Parathyroid adenoma (tissue), 2 donors: ENCODE data around the gene LRP1B.

Experiments
- H2AFZ ChIP-seq: fragments of 300-600 bp; sonication (generic); one replicate; pipeline ENCODE4 v1.7.0; 2017; ENCODE audit warnings: antibody characterized with exemption, mild to moderate bottlenecking
- H3K27ac ChIP-seq: fragments of 300-600 bp; sonication (generic); one replicate; pipeline ENCODE4 v1.7.0; 2017
- H3K27me3 ChIP-seq: fragments of 300-600 bp; sonication (generic); one replicate; pipeline ENCODE4 v1.7.0; 2017; ENCODE audit warnings: low read length; ENCODE audit not compliant: control insufficient read depth, insufficient read depth
- H3K36me3 ChIP-seq: fragments of 300-600 bp; sonication (generic); one replicate; pipeline ENCODE4 v1.7.0; 2017; ENCODE audit warnings: low read length; ENCODE audit not compliant: control insufficient read depth, insufficient read depth
- H3K4me1 ChIP-seq: fragments of 300-600 bp; sonication (generic); one replicate; pipeline ENCODE4 v1.7.0; 2017; ENCODE audit warnings: control low read depth
- H3K4me2 ChIP-seq: fragments of 300-600 bp; sonication (generic); one replicate; pipeline ENCODE4 v1.7.0; 2017; ENCODE audit warnings: low read length
- H3K4me3 ChIP-seq: fragments of 300-600 bp; sonication (generic); one replicate; pipeline ENCODE4 v1.7.0; 2017; ENCODE audit warnings: low read depth, low read length
- H3K79me2 ChIP-seq: fragments of 300-600 bp; sonication (generic); one replicate; pipeline ENCODE4 v1.7.0; 2017; ENCODE audit warnings: control low read depth
- H3K9ac ChIP-seq: fragments of 300-600 bp; sonication (generic); one replicate; pipeline ENCODE4 v1.7.0; 2017; ENCODE audit warnings: mild to moderate bottlenecking
- H3K9me3 ChIP-seq: fragments of 300-600 bp; sonication (generic); one replicate; pipeline ENCODE4 v1.7.0; 2017; ENCODE audit warnings: low read length; ENCODE audit not compliant: control insufficient read depth
- TF ChIP-seq, protein P1 (sequence below): fragments of 300-600 bp; sonication (generic); IDR thresholded peaks from one replicate; pipeline ENCODE4 v1.7.0; 2017; ENCODE audit warnings: antibody characterized with exemption, mild to moderate bottlenecking
- donor health status: primary hyperparathyroidism.

LRP1B gene

DNA sequence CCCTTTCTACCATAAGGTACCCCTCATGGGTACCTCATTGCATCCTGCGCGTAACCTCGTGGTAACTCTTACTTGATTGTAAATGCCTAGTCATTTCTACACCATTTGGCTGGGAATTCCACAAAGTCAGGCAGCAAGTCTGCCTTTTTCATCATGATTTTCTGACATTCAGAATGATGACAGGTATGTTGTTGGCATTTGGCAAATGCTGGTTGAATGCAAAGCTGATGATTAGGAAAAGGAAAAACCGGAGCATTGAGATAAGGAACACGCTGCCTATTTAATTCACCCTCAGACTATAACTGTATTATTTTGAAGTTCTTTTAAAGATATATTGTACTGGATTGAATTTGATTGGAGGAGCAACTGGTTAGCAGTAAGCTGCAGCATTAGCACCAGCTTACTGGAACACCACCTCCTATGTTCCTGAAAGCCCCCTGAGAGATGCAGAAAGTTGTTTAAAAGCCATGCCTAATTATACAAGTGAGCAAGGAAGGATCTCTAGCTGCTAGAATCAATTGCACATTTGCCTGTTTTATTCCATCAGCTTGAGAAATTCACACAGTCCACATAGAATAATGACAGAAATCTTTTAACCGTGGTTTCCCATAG lies 520.1 kb downstream of the LRP1B start:
- Histone ChIP-seq H3K79me2 (no peaks in the 10 kb centered on the region), H3K27ac (no peak overlapping the region), H2AFZ (no peak overlapping the region), H3K9ac (no peak overlapping the region), H3K27me3 (no peaks in the 10 kb centered on the region), H3K4me1 (no peaks in the 10 kb centered on the region), H3K9me3 (no peaks in the 10 kb centered on the region), H3K4me3 (no peak overlapping the region), H3K4me2 (no peak overlapping the region), H3K36me3 (no peaks in the 10 kb centered on the region)
- TF ChIP-seq, protein P1, sequence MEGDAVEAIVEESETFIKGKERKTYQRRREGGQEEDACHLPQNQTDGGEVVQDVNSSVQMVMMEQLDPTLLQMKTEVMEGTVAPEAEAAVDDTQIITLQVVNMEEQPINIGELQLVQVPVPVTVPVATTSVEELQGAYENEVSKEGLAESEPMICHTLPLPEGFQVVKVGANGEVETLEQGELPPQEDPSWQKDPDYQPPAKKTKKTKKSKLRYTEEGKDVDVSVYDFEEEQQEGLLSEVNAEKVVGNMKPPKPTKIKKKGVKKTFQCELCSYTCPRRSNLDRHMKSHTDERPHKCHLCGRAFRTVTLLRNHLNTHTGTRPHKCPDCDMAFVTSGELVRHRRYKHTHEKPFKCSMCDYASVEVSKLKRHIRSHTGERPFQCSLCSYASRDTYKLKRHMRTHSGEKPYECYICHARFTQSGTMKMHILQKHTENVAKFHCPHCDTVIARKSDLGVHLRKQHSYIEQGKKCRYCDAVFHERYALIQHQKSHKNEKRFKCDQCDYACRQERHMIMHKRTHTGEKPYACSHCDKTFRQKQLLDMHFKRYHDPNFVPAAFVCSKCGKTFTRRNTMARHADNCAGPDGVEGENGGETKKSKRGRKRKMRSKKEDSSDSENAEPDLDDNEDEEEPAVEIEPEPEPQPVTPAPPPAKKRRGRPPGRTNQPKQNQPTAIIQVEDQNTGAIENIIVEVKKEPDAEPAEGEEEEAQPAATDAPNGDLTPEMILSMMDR, result no peak

- Histone ChIP-seq H3K79me2 (no peaks in the 10 kb centered on the region), H3K9ac (no peak overlapping the region), H3K27ac (no peak overlapping the region), H3K4me1 (no peaks in the 10 kb centered on the region), H3K4me3 (no peak overlapping the region), H3K4me2 (no peak overlapping the region), H3K9me3 (no peaks in the 10 kb centered on the region), H3K27me3 (no peaks in the 10 kb centered on the region), H2AFZ (no peak overlapping the region), H3K36me3 (no peaks in the 10 kb centered on the region)
- TF ChIP-seq, protein P1, result no peak
These were observed 525.7 kb downstream of the LRP1B start for GRCh38 chr2:141605163-141605562.

DNA sequence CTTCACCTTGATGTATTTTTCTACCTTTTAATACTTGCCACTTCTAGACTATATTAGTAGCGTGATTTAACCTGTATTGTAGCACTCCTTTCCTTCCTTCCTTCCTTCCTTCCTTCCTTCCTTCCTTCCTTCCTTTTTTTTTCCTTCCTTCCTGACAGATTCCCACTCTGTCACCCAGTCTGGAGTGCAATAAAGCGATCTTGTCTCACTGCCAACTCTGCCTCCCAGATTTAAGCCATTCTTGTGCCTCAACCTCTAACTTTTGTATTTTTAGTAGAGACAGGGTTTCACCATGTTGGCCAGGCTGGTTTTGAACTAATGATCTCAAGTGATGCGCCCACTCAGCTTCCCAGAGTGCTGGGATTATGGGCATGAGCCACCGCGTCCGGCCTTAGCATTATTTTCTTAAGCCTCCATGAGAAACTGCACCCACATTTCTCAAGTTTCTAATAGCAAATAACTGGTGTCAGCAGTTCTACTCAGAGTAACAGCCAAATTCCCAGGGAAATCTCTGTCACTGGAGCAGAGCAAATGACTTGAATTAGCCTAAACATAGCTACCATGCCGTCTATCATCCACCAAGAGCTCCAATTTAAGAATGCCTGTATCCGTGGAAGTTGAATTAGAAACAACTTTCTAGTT lies 529.2 kb downstream of the LRP1B start:
- Histone ChIP-seq H3K79me2 (no peaks in the 10 kb centered on the region), H3K4me1 (no peaks in the 10 kb centered on the region), H2AFZ (peak overlapping the region; percentile 9), H3K9me3 (no peaks in the 10 kb centered on the region), H3K27ac (no peak overlapping the region), H3K4me2 (peak overlapping the region; percentile 5), H3K9ac (no peak overlapping the region), H3K27me3 (no peaks in the 10 kb centered on the region), H3K4me3 (no peak overlapping the region), H3K36me3 (no peaks in the 10 kb centered on the region)
- TF ChIP-seq, protein P1, result no peak

GRCh38 chr2:141599721-141600120 lies 531.1 kb downstream of the LRP1B start:
- no peak overlapping the region for H3K4me3 ChIP-seq
- H3K79me2 ChIP-seq, result no peaks in the 10 kb centered on the region
- H3K4me1 ChIP-seq, result no peaks in the 10 kb centered on the region
- no peak overlapping the region for H3K9ac ChIP-seq
- TF ChIP-seq, protein P1, result no peak
- H3K36me3 ChIP-seq, result no peaks in the 10 kb centered on the region
- no peak overlapping the region for H3K27ac ChIP-seq
- H3K27me3 ChIP-seq, result no peaks in the 10 kb centered on the region
- H2AFZ ChIP-seq, result no peak overlapping the region
- H3K4me2 ChIP-seq, result no peak overlapping the region
- H3K9me3 ChIP-seq, result no peaks in the 10 kb centered on the region

DNA sequence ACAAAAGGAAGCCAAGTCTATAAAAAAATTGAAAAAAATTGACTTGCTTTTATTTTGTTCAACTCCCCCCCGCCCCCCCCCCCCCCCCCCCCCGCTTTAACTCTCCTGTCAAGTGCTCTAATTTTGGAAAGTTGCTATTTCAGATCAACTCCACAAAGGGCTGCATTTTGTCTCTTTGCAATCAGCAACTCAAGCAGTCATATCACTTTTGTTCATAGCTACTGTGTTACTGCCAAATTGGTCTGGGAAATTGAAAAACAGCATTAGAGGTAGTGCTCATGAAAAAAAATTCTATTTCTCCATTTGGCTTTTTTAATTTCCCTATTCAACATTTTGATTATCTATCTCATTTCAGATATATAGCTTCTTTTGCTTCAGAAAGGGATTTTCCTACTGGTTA lies 531.8 kb downstream of the LRP1B start:
- no peaks in the 10 kb centered on the region for H3K79me2 ChIP-seq
- no peak overlapping the region for H2AFZ ChIP-seq
- no peaks in the 10 kb centered on the region for H3K27me3 ChIP-seq
- H3K4me1 ChIP-seq, result no peaks in the 10 kb centered on the region
- no peak overlapping the region for H3K4me2 ChIP-seq
- H3K9ac ChIP-seq, result no peak overlapping the region
- H3K9me3 ChIP-seq, result no peaks in the 10 kb centered on the region
- TF ChIP-seq, protein P1, result no peak
- no peaks in the 10 kb centered on the region for H3K36me3 ChIP-seq
- no peak overlapping the region for H3K27ac ChIP-seq
- no peak overlapping the region for H3K4me3 ChIP-seq
